ENCODE data around the gene SRSF1. TPM values are rescaled to one million over a fixed set of nuclear protein-coding genes. Genes with fewer than 3 reads are reported as not detected.

The SRSF1 gene
- total and polyA plus RNA-seq, 10 donors, result 65.8 to 213 (median 172) TPM

- Histone ChIP-seq H3K27me3 (replicated peaks in 1 of 7) (peaks cover 0 to 5% (median 0%) of the 10 kb centered on the region in 7 donors), H3K4me3 (no peak overlapping the region), H3K9me3 (no peaks in the 10 kb centered on the region), H3K27ac (no peak overlapping the region), H3K4me1 (no peaks in the 10 kb centered on the region), H3K36me3 (no peaks in the 10 kb centered on the region)
- DNase-seq, result no peak
- intact Hi-C loops (cut with DNase I; ENCODE audit: low total_unique reads), result no loop called here
- WGBS, 5 donors, result 57 to 66% (median 62%) methylated on average over 8 of the region's 8 CpGs
- TF ChIP-seq CTCF (IDR thresholded peaks at IDR 0.05 in 8 of 11, conservative IDR thresholded peaks at IDR 0.05 in 3 of 11) (no peak), POLR2A (IDR thresholded peaks at IDR 0.05) (no peak), POLR2AphosphoS5 (IDR thresholded peaks at IDR 0.05) (no peak)
Observed at GRCh38 chr17:58052945-58053715, 46.1 kb upstream of the SRSF1 start.

GRCh38 chr17:58052407-58052806, 45.4 kb upstream of the SRSF1 start:
- no peaks in the 10 kb centered on the region for H3K36me3 ChIP-seq
- no peaks in the 10 kb centered on the region for H3K9me3 ChIP-seq
- intact Hi-C loops (cut with DNase I; ENCODE audit: low total_unique reads), result no loop called here
- H3K27ac ChIP-seq, result no peak overlapping the region
- H3K27me3 ChIP-seq (replicated peaks in 1 of 7), result peaks cover 0 to 5% (median 0%) of the 10 kb centered on the region in 7 donors
- DNase-seq, result no peak
- 65 to 91% (median 70%) methylated on average over 1 of the region's 1 CpG for WGBS, 5 donors
- H3K4me1 ChIP-seq, result no peaks in the 10 kb centered on the region
- no peak overlapping the region for H3K4me3 ChIP-seq
- no peak for TF ChIP-seq CTCF (IDR thresholded peaks at IDR 0.05 in 8 of 11, conservative IDR thresholded peaks at IDR 0.05 in 3 of 11)
- TF ChIP-seq POLR2A (IDR thresholded peaks at IDR 0.05), result no peak
- TF ChIP-seq POLR2AphosphoS5 (IDR thresholded peaks at IDR 0.05), result no peak

- DNase-seq, result no peak
- no peak overlapping the region for H3K27ac ChIP-seq
- TF ChIP-seq POLR2A (IDR thresholded peaks at IDR 0.05) (no peak), POLR2AphosphoS5 (IDR thresholded peaks at IDR 0.05) (no peak), CTCF (IDR thresholded peaks at IDR 0.05 in 8 of 11, conservative IDR thresholded peaks at IDR 0.05 in 3 of 11) (no peak)
- H3K27me3 ChIP-seq (replicated peaks in 1 of 7), result peaks cover 0 to 10% (median 0%) of the 10 kb centered on the region in 7 donors
- no peak overlapping the region for H3K4me3 ChIP-seq
- H3K9me3 ChIP-seq, result no peaks in the 10 kb centered on the region
- intact Hi-C loops (cut with DNase I; ENCODE audit: low total_unique reads), result no loop called here
- H3K4me1 ChIP-seq, result no peaks in the 10 kb centered on the region
- no peaks in the 10 kb centered on the region for H3K36me3 ChIP-seq
- WGBS, 5 donors, result 72 to 92% (median 83%) methylated on average over 1 of the region's 1 CpG
Observed at GRCh38 chr17:58051468-58051867, 44.4 kb upstream of the SRSF1 start.

GRCh38 chr17:58050966-58051365, 43.9 kb upstream of the SRSF1 start:
- 90 to 100% (median 97%) methylated on average over 2 of the region's 2 CpGs for whole genome bisulfite sequencing, 5 donors
- peaks cover 0 to 10% (median 0%) of the 10 kb centered on the region in 7 donors for H3K27me3 ChIP-seq (replicated peaks in 1 of 7)
- intact Hi-C loops (cut with DNase I; ENCODE audit: low total_unique reads), result no loop called here

More at GRCh38 chr17:58050966-58051365, 43.9 kb upstream of the SRSF1 start:
- H3K4me3 ChIP-seq, result no peak overlapping the region
- no peaks in the 10 kb centered on the region for H3K36me3 ChIP-seq
- H3K4me1 ChIP-seq, result no peaks in the 10 kb centered on the region
- no peak for TF ChIP-seq CTCF (IDR thresholded peaks at IDR 0.05 in 8 of 11, conservative IDR thresholded peaks at IDR 0.05 in 3 of 11)
- no peak for TF ChIP-seq POLR2AphosphoS5 (IDR thresholded peaks at IDR 0.05)
- no peak for TF ChIP-seq POLR2A (IDR thresholded peaks at IDR 0.05)
- DNase-seq, result no peak
- no peak overlapping the region for H3K27ac ChIP-seq
- no peaks in the 10 kb centered on the region for H3K9me3 ChIP-seq
